GM12865 (cell line): Measurements from ENCODE around the gene VPS4A.

Experiments
- DNase-seq: peaks from one replicate; pipeline ENCODE4 v3.0.0; 2010; ENCODE audit warnings: low read depth
- H3K4me3 ChIP-seq: 2 replicates; pipeline ENCODE4 v1.5.1; 2011; ENCODE audit warnings: mild to moderate bottlenecking, low read depth, low read length, control low read depth
- CTCF ChIP-seq: IDR thresholded peaks from 2 replicates; pipeline ENCODE4 v1.5.1; 2011; ENCODE audit warnings: low read length, control low read depth, low read depth, inconsistent platforms; ENCODE audit not compliant: insufficient read depth; ENCODE audit errors: missing control alignments

The VPS4A gene

GRCh38 chr16:69320740-69321073, 9.6 kb downstream of the VPS4A start:
- TF ChIP-seq CTCF, result no peak
- no peak overlapping the region for H3K4me3 ChIP-seq
- no peak for DNase-seq

- DNase-seq, result no peak
- TF ChIP-seq CTCF, result no peak
- no peak overlapping the region for H3K4me3 ChIP-seq
Observed at GRCh38 chr16:69321080-69321479, 9.9 kb downstream of the VPS4A start.

- no peak for DNase-seq
- no peak for TF ChIP-seq CTCF
- no peak overlapping the region for H3K4me3 ChIP-seq
Observed at GRCh38 chr16:69322343-69322742, 11.2 kb downstream of the VPS4A start.

GRCh38 chr16:69323415-69323814, 12.3 kb downstream of the VPS4A start:
- no peak overlapping the region for H3K4me3 ChIP-seq
- no peak for TF ChIP-seq CTCF
- no peak for DNase-seq

- no peak for DNase-seq
- no peak for TF ChIP-seq CTCF
- H3K4me3 ChIP-seq, result no peak overlapping the region
Observed at GRCh38 chr16:69324013-69324531, 12.9 kb downstream of the VPS4A start.

GRCh38 chr16:69324585-69325253, 13.6 kb downstream of the VPS4A start:
- no peak overlapping the region for H3K4me3 ChIP-seq
- no peak for DNase-seq
- TF ChIP-seq CTCF, result no peak

GRCh38 chr16:69325784-69326171, 14.6 kb downstream of the VPS4A start:
- TF ChIP-seq CTCF, result no peak
- no peak overlapping the region for H3K4me3 ChIP-seq
- DNase-seq, result no peak
